BLaER1 (cell line): ENCODE data around the gene CRABP2.

Source experiments
- H3K27ac ChIP-seq: shearing (Covaris generic); formaldehyde crosslinking; 2 replicates; pipeline ENCODE4 v1.8.1; 2022
- H3K27me3 ChIP-seq: shearing (Covaris generic); formaldehyde crosslinking; 2 replicates; pipeline ENCODE4 v1.8.1; 2022
- H3K36me3 ChIP-seq: shearing (Covaris generic); formaldehyde crosslinking; 2 replicates; pipeline ENCODE4 v1.8.1; 2022
- H3K4me1 ChIP-seq: shearing (Covaris generic); formaldehyde crosslinking; 2 replicates; pipeline ENCODE4 v1.8.1; 2022
- H3K4me2 ChIP-seq: shearing (Covaris generic); formaldehyde crosslinking; 2 replicates; pipeline ENCODE4 v1.8.1; 2022
- H3K4me3 ChIP-seq: shearing (Covaris generic); formaldehyde crosslinking; 2 replicates; pipeline ENCODE4 v1.8.1; 2022
- H3K9ac ChIP-seq: shearing (Covaris generic); formaldehyde crosslinking; 2 replicates; pipeline ENCODE4 v1.8.1; 2022
- H3K9me3 ChIP-seq: shearing (Covaris generic); formaldehyde crosslinking; 2 replicates; pipeline ENCODE4 v1.8.1; 2022
- H4K20me1 ChIP-seq: shearing (Covaris generic); formaldehyde crosslinking; 2 replicates; pipeline ENCODE4 v1.8.1; 2022
- Cebpa-rat ChIP-seq: shearing (Covaris generic); IDR thresholded peaks from 2 replicates; pipeline ENCODE4 v1.8.1; 2022

Gene CRABP2

DNA sequence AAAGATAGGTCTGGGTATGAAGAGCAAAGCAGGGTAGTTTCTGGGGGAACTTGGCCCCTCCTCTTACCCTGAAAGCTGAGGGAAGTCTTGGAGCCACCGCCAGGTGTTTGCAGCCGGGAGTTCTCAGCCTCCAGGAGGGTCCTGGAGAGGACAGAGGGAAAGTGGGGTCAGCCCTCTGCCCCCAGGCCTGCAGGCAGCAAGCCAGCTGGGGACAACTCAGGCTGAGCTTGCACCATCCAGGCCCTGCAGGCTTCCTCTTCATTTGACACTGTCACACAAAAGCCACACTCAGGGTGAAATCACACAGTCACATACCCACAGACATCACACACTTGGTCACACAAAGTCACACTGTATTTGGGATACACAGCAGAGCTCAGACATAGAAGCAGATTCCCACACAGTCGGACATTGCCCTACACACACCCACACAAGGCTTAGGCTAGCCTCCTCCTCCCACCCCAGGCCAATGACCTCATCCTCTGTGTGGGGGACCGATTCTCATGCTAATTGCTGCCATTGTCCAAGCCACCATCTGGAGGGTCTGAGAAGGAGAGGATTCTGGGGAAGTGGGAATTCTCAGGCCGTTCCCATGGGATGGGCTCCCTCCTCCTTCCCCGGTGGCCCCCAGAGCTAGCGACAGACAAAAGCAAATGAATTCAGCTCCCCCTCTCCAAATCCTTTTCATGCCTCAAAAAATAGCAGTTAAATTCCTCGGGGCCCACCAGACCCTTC, 31.8 kb downstream of the CRABP2 start:
- TF ChIP-seq Cebpa-rat, result no peak
- Histone ChIP-seq H3K4me3 (no peak overlapping the region), H3K36me3 (no peaks in the 10 kb centered on the region), H3K27me3 (peaks cover 53% of the 10 kb centered on the region), H4K20me1 (no peaks in the 10 kb centered on the region), H3K4me1 (peaks cover 65% of the 10 kb centered on the region), H3K27ac (no peak overlapping the region), H3K9me3 (no peaks in the 10 kb centered on the region), H3K9ac (no peak overlapping the region), H3K4me2 (no peak overlapping the region)

DNA sequence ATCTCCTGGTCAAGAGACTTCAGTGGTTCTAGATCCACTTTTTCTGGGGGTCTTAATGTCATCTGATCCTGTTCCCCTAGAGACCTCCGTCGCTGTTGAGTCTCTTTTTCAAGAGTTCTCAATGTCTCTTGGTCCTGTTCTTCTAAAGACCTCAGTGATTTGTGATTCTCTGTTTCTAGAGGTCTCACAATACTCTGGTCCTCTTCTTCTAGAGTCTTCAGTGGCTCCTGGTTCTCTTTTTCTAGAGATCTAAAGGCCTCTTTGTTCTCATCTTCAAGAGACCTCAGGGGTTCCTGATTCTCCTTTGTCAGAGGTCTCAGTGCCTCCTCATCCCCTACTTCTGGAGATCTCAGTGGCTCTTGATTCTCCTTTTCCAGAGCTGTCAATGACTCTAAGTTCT, 33.6 kb downstream of the CRABP2 start:
- no peak overlapping the region for H3K9ac ChIP-seq

DNA sequence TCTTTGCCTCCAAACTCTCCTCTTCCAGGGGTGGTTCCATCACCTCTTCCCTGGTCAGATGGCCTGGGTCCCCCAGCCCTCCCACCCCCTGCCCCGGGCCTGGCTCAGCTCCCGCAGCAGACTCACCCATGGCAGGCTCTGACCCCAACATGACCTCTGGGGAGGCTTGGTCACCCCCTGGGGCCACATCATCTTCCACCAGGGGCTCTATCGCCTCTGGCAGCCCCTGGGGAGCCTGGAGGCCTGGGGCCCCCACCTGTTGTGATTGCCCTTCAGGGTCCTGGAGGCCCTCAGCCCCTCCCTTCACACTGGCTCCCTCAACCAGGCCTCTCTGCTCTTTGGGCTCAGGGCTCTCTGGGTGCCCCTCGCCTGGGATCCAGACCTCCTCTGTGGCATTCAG, 34.6 kb downstream of the CRABP2 start:
- H3K36me3 ChIP-seq, result no peaks in the 10 kb centered on the region
- H4K20me1 ChIP-seq, result no peaks in the 10 kb centered on the region
- peaks cover 25% of the 10 kb centered on the region for H3K27me3 ChIP-seq
- H3K9ac ChIP-seq, result no peak overlapping the region
- H3K4me1 ChIP-seq, result peaks cover 67% of the 10 kb centered on the region
- no peak overlapping the region for H3K27ac ChIP-seq
- peak overlapping the region; percentile 85 for H3K4me2 ChIP-seq
- H3K9me3 ChIP-seq, result no peaks in the 10 kb centered on the region
- no peak overlapping the region for H3K4me3 ChIP-seq
- no peak for TF ChIP-seq Cebpa-rat

More for the DNA sequence above, 33.6 kb downstream of the CRABP2 start:
- no peak for TF ChIP-seq Cebpa-rat
- H4K20me1 ChIP-seq, result no peaks in the 10 kb centered on the region
- peaks cover 35% of the 10 kb centered on the region for H3K27me3 ChIP-seq
- H3K9me3 ChIP-seq, result no peaks in the 10 kb centered on the region
- no peaks in the 10 kb centered on the region for H3K36me3 ChIP-seq
- H3K4me2 ChIP-seq, result no peak overlapping the region
- H3K27ac ChIP-seq, result no peak overlapping the region
- H3K4me1 ChIP-seq, result peaks cover 67% of the 10 kb centered on the region
- no peak overlapping the region for H3K4me3 ChIP-seq

DNA sequence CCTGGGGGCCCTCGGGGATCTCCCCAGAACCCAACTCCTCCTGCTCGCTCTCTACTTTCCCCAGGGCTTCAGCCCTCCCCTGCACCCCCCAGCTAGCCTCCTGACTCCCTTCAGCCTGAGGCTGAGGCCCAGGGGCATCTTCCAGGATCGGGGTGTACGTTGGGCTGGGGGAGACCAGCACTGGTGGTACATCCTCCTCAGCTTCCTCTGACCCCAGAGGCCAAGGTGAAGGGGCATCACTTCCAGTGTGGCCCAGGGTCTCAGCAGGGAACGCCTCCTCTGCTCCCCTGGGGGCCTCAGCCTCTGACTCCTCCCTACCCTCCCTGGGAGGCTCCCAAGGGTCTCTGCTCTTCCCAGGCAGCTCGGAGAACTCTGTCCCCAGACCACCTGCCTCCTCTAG, 35.0 kb downstream of the CRABP2 start:
- Histone ChIP-seq H3K4me1 (peaks cover 67% of the 10 kb centered on the region), H3K9me3 (no peaks in the 10 kb centered on the region), H3K9ac (no peak overlapping the region), H4K20me1 (no peaks in the 10 kb centered on the region), H3K4me3 (no peak overlapping the region), H3K27me3 (peaks cover 21% of the 10 kb centered on the region), H3K4me2 (peak overlapping the region; percentile 85), H3K36me3 (no peaks in the 10 kb centered on the region), H3K27ac (peak overlapping the region; percentile 27; the same call in 1 of the 2 replicates)
- no peak for TF ChIP-seq Cebpa-rat

DNA sequence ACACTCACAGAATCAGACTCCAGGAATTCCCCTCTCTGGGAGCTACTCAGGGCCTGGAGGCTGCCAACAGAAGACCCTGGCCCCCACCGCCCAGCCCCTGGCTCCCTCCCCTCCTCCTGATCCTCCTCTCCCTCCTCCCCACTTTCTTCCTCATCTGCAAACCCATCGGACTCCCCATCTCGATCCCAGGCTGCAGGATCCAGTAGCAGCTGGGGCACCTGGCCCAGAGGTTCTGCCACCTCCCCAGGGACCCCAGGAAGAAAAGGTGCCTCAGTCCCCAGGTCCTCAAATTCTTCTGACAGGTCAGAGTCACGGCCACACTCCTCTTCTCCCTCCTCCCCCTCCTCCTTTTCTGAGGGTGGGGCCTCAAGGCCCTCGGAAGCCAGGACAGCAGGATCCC, 35.6 kb downstream of the CRABP2 start:
- H4K20me1 ChIP-seq, result no peaks in the 10 kb centered on the region
- H3K9ac ChIP-seq, result no peak overlapping the region
- H3K27me3 ChIP-seq, result peaks cover 15% of the 10 kb centered on the region
- H3K36me3 ChIP-seq, result no peaks in the 10 kb centered on the region
- no peak overlapping the region for H3K4me3 ChIP-seq
- no peaks in the 10 kb centered on the region for H3K9me3 ChIP-seq
- H3K27ac ChIP-seq, result peak overlapping the region; percentile 27
- no peak for TF ChIP-seq Cebpa-rat
- peak overlapping the region; percentile 85 for H3K4me2 ChIP-seq
- peaks cover 67% of the 10 kb centered on the region for H3K4me1 ChIP-seq

DNA sequence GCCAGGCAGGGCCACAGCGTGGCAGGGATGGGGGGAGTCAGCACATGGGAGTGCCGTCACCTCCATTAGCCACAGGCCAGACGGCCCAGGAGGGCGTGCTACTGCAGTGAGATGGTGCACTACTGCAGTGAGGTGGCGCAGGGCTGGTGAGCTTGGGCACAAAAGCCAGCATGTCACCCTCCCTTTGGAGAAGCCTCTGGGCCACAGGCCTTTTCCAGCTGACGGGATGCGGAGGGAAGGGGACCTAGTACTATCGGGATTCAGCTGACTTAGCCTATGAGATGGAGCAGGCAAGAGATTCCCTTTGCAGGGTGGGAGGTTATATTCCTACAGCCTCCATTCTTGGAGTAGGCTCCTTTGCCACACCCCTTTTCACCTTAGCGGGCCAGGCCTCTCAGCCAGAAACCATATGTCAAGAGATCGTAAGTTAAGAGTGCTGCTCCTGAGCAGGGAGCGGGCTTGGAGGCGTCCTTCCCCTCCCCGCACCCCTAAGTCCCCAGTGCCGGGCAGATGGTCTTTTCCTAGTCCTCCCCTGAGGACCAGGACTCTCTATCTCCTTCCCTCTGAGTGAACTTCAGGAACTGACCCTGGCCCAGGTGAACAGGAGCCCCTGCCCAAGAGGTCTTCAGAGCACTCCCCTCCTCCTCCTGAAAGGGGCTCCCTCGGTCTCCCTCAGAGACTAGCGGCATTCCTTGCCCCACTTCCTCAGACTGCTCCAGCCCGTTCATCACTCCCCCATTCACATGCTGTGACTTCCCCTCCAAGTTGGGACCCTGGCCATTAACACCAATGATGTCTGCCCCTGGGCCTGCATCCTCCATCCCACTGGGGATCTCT, 36.4 kb downstream of the CRABP2 start:
- peaks cover 7% of the 10 kb centered on the region for H3K27me3 ChIP-seq
- H3K4me3 ChIP-seq, result no peak overlapping the region
- no peaks in the 10 kb centered on the region for H3K9me3 ChIP-seq
- H3K4me2 ChIP-seq, result peak overlapping the region; percentile 85
- H3K4me1 ChIP-seq, result peaks cover 74% of the 10 kb centered on the region
- no peaks in the 10 kb centered on the region for H3K36me3 ChIP-seq
- no peak overlapping the region for H3K9ac ChIP-seq
- no peaks in the 10 kb centered on the region for H4K20me1 ChIP-seq
- no peak overlapping the region for H3K27ac ChIP-seq
- no peak for TF ChIP-seq Cebpa-rat

DNA sequence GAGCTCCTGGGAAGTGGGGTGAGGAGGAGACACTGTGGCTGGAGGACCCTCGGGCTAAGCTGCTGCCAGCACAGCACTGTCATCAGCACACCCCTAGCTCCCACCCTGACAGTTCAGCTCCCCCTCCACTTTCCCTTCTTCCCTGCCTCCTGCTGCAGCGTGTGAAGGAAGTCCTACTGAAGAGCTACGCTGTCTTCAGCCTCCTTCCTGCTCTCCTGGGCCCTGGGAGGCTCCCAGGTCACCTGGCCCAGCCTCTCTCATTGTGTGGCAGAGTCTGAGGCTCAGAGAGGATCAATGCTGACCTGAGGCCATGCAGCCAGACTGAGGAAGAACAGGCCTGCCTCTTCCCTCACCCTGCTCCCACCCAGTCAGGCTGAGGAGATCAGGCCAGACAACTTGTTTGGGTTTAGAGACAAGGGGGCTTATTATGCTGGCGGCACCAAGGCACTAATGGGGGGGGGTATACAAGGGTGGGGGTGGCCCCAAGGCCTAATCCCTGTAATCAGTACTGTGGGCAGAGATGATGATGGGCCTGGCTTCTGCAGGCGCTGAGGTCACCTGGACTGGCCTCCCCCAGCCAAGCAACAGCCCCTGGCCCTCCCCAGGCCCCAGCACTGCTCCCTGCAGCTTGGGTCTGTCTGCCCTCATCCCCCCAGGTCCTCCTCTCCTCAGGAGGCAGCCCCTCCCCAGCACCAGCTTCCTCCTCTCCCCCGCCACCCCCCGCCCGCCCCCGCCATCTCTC, 37.2 kb downstream of the CRABP2 start:
- H3K36me3 ChIP-seq, result no peaks in the 10 kb centered on the region
- H3K4me1 ChIP-seq, result peaks cover 83% of the 10 kb centered on the region
- no peak overlapping the region for H3K4me3 ChIP-seq
- peak overlapping the region; percentile 91 for H3K4me2 ChIP-seq
- no peaks in the 10 kb centered on the region for H3K9me3 ChIP-seq
- H3K27ac ChIP-seq, result peak overlapping the region; percentile 60
- no peaks in the 10 kb centered on the region for H4K20me1 ChIP-seq
- no peak for TF ChIP-seq Cebpa-rat
- H3K27me3 ChIP-seq, result no peaks in the 10 kb centered on the region
- peak overlapping the region; percentile 53; the same call in 1 of the 2 replicates for H3K9ac ChIP-seq

DNA sequence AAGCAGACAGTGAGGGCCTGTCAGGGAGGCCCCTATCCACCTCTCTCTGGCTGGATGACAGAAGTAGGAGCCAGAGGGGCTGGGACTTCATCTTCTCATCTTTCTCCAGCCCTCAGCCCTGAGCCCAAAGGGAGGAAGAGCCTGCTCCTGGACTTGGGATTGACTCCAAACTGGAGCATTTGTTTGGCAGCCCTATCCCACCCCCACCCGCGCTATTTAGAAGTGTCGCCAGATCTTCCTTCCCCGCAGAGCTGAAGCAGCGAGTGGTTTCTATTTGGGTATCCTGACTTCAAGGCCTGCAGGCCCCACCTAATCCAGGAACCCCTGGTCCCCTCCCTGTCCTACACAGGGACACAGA, 37.8 kb downstream of the CRABP2 start:
- H3K4me2 ChIP-seq, result peak overlapping the region; percentile 91
- H4K20me1 ChIP-seq, result no peaks in the 10 kb centered on the region
- no peak for TF ChIP-seq Cebpa-rat
- peak overlapping the region; percentile 60 for H3K27ac ChIP-seq
- no peaks in the 10 kb centered on the region for H3K27me3 ChIP-seq
- no peaks in the 10 kb centered on the region for H3K9me3 ChIP-seq
- no peak overlapping the region for H3K4me3 ChIP-seq
- no peaks in the 10 kb centered on the region for H3K36me3 ChIP-seq
- H3K4me1 ChIP-seq, result peaks cover 88% of the 10 kb centered on the region
- H3K9ac ChIP-seq, result peak overlapping the region; percentile 53; the same call in 1 of the 2 replicates

DNA sequence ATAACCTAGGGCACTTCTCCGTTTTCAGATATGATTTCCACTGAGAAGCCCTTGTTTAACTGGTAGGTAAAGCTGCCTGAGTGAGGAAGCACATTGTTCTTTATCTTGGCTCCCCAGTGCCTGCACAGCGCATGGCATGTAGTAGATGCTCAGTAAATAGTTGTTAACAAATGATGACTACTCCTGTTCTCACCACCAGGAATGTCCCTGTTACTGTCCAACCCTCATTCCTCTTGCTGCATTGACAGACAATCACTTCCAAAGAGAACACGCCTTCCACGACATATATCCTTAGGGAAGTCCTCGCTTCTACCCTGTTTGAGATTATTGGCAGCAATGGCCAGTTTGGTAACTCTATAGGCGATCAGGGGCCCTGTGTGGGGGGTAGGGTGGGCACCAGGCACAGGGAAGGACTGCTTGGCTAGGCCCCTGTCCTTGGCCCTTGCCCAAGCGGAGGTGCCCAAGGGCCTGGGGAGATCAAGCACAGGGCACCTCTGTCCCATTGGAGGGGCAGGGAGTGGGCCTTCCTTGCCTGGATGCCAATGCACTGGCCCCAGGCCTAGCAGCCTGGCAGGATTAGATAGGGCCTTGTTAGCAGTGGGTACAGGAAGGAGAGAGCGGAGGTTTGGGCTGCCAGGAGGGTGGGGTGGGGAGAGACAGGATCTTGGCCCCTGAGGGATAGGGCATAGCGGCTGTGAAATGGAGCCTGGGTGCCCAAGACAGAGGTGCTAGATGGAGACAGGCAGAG, 38.3 kb downstream of the CRABP2 start:
- Histone ChIP-seq H4K20me1 (no peaks in the 10 kb centered on the region), H3K36me3 (no peaks in the 10 kb centered on the region), H3K9ac (peak overlapping the region; percentile 53; the same call in 1 of the 2 replicates), H3K4me1 (peaks cover 94% of the 10 kb centered on the region), H3K4me3 (no peak overlapping the region), H3K27ac (peak overlapping the region; percentile 60), H3K27me3 (no peaks in the 10 kb centered on the region), H3K9me3 (no peaks in the 10 kb centered on the region), H3K4me2 (peak overlapping the region; percentile 91)
- no peak for TF ChIP-seq Cebpa-rat
